ENCODE measurements around the gene DOCK2. TPM values are rescaled to one million over a fixed set of nuclear protein-coding genes. Genes with fewer than 3 reads are reported as not detected.

Gene DOCK2
- total and polyA plus RNA-seq, 2 of the 8 experiments (the other 6 are each of a cell fraction or from before 2014, with no cell fraction given) = 3.9 to 5.7 TPM

DNA sequence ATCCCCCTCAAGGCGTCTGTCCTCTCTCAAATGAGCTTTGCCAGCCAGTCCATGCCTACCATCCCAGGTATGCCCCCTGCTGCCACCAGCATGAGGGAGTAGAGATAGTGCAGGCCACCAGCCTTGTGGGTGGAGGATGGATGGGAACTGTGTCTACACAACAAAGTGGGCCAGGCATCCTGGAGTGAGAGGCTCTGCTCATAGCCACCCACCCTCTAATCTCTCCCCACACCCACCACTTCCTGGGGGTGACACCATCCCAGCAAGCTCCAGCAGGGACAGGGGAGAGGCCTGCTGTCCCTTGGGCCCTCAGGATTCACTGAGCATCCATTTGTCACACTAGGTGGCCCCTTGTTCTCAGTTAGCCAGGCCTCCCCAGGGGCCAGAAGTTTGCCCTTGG lies 443.1 kb downstream of the DOCK2 start:
- Histone ChIP-seq H3K9me3 (ENCODE audit: insufficient read depth in 2 of 2, low read depth in 1 of 2, low read length in 1 of 2) (no peaks in the 10 kb centered on the region), H3K4me3 (ENCODE audit: extremely low read depth in 1 of 4, insufficient read depth in 2 of 4, low read depth in 3 of 4, low read length in 4 of 4) (no peak overlapping the region), H4K20me1 (replicated peaks in 1 of 2; ENCODE audit: control insufficient read depth in 1 of 2, insufficient read depth in 2 of 2, low read length in 2 of 2) (no peaks in the 10 kb centered on the region), H2BK12ac (ENCODE audit: low read depth, low read length) (no peak overlapping the region), H3K4ac (replicated peaks; ENCODE audit: insufficient read length, low read depth, low read length) (no peak overlapping the region), H2BK15ac (ENCODE audit: low read length) (no peak overlapping the region), H2AK5ac (ENCODE audit: low read depth, low read length) (no peak overlapping the region), H3K23me2 (ENCODE audit: low read depth, low read length) (no peaks in the 10 kb centered on the region), H4K5ac (ENCODE audit: insufficient read length, low read depth, low read length) (no peak overlapping the region), H4K8ac (ENCODE audit: extremely low read depth, insufficient read depth, low read length) (no peak overlapping the region), H3K23ac (ENCODE audit: insufficient read length) (no peak overlapping the region), H2BK5ac (ENCODE audit: low read depth, low read length) (no peak overlapping the region), H2AFZ (ENCODE audit: low read length) (no peak overlapping the region), H2BK20ac (ENCODE audit: low read length) (no peak overlapping the region), H3K18ac (ENCODE audit: extremely low read depth, low read length) (no peak overlapping the region), H4K91ac (replicated peaks; ENCODE audit: insufficient read length, low read length) (no peak overlapping the region), H3K4me2 (ENCODE audit: insufficient read depth in 1 of 2, low read depth in 2 of 2, low read length in 2 of 2) (no peak overlapping the region), H3K56ac (replicated peaks; ENCODE audit: insufficient read length, low read depth, low read length) (no peak overlapping the region), H3K14ac (ENCODE audit: insufficient read length) (no peak overlapping the region), H3K36me3 (ENCODE audit: control insufficient read depth in 2 of 4, insufficient read depth in 4 of 4, low read length in 3 of 4) (no peaks in the 10 kb centered on the region), H3K79me2 (ENCODE audit: control insufficient read depth in 1 of 2, insufficient read depth in 2 of 2, low read length in 2 of 2) (no peaks in the 10 kb centered on the region), H3K79me1 (ENCODE audit: low read depth, low read length) (no peaks in the 10 kb centered on the region), H3K4me1 (replicated peaks in 1 of 4; ENCODE audit: control insufficient read depth in 3 of 4, insufficient read depth in 4 of 4, low read length in 3 of 4) (no peaks in the 10 kb centered on the region), H3K27ac (ENCODE audit: low read depth, low read length) (no peak overlapping the region), H3K9ac (replicated peaks in 1 of 4; ENCODE audit: extremely low read depth in 1 of 4, low read depth in 3 of 4, low read length in 3 of 4) (no peak overlapping the region), H2BK120ac (replicated peaks; ENCODE audit: low read depth, low read length) (no peak overlapping the region), H3K27me3 (replicated peaks in 1 of 4; ENCODE audit: control insufficient read depth in 3 of 4, extremely low read depth in 1 of 4, insufficient read depth in 3 of 4, low read length in 3 of 4) (no peaks in the 10 kb centered on the region)
- ChIA-PET POLR2A (ENCODE audit: partially characterized antibody) (interaction anchor here (1.1 kb wide), 1 partner anchor 34 kb away, joined by 4 read pairs; no protein-coding TSS in a partner anchor), CTCF (ENCODE audit: partially characterized antibody) (interaction anchor here (1.4 to 7.6 kb wide), 2 partner anchors 10 to 91 kb away, joined by 4 to 48 read pairs; no protein-coding TSS in a partner anchor)
- FAIRE-seq (no peak), DNase-seq (ENCODE audit: low read depth in 1 of 2, low spot score in 2 of 2) (no peak)
- no peak for TF ChIP-seq MAFK (IDR thresholded peaks at IDR 0.05; ENCODE audit: low read depth, low read length)
- 92% methylated on average over 1 of the region's 1 CpG; no CpG with 5 or more reads in 1 of the 2 experiments for WGBS, 2 experiments (ENCODE audit: extremely low coverage in 1 of 2, insufficient coverage in 1 of 2, insufficient read length in 1 of 2, insufficient replicate concordance in 2 of 2, low coverage in 1 of 2, low lambda C conversion rate in 2 of 2, missing lambda C conversion rate in 1 of 2)
